Measurements from ENCODE around the gene FPGS.

FPGS gene

GRCh38 chr9:127813686-127814226 lies 11.1 kb downstream of the FPGS start:
- Histone ChIP-seq H2AFZ (ENCODE audit: low read length) (no peak overlapping the region), H3K9ac (ENCODE audit: low read length) (no peak overlapping the region), H3K79me2 (ENCODE audit: insufficient read depth, low read length) (no peaks in the 10 kb centered on the region), H3K27ac (ENCODE audit: low read depth, low read length, poor library complexity, severe bottlenecking) (no peak overlapping the region), H3K36me3 (ENCODE audit: insufficient read depth, low read length) (peaks cover 48% of the 10 kb centered on the region), H3K9me3 (ENCODE audit: low read length) (no peaks in the 10 kb centered on the region), H3K27me3 (ENCODE audit: insufficient read depth, low read length) (no peaks in the 10 kb centered on the region), H4K20me1 (ENCODE audit: insufficient read depth, low read length) (no peaks in the 10 kb centered on the region), H3K4me2 (ENCODE audit: low read length) (no peak overlapping the region), H3F3A (ENCODE audit: insufficient read depth, low read length) (no peaks in the 10 kb centered on the region), H3K4me3 (ENCODE audit: low read depth, low read length, poor library complexity, severe bottlenecking) (no peak overlapping the region), H3K9me2 (ENCODE audit: low read depth, low read length) (no peaks in the 10 kb centered on the region), H3K4me1 (ENCODE audit: insufficient read depth, low read length, severe bottlenecking) (no peaks in the 10 kb centered on the region)
- TF ChIP-seq CTCF (IDR thresholded peaks at IDR 0.05; ENCODE audit: low read length) (no peak), EZH2 (IDR thresholded peaks at IDR 0.05; ENCODE audit: borderline replicate concordance, low read length) (no peak)

GRCh38 chr9:127814619-127815511 lies 12.2 kb downstream of the FPGS start:
- Histone ChIP-seq H3K4me2 (ENCODE audit: low read length) (no peak overlapping the region), H3K9me2 (ENCODE audit: low read depth, low read length) (no peaks in the 10 kb centered on the region), H3F3A (ENCODE audit: insufficient read depth, low read length) (no peaks in the 10 kb centered on the region), H3K9ac (ENCODE audit: low read length) (no peak overlapping the region), H3K27me3 (ENCODE audit: insufficient read depth, low read length) (no peaks in the 10 kb centered on the region), H2AFZ (ENCODE audit: low read length) (no peak overlapping the region), H3K36me3 (ENCODE audit: insufficient read depth, low read length) (peaks cover 39% of the 10 kb centered on the region), H3K9me3 (ENCODE audit: low read length) (no peaks in the 10 kb centered on the region), H3K79me2 (ENCODE audit: insufficient read depth, low read length) (no peaks in the 10 kb centered on the region), H3K4me1 (ENCODE audit: insufficient read depth, low read length, severe bottlenecking) (no peaks in the 10 kb centered on the region), H3K4me3 (ENCODE audit: low read depth, low read length, poor library complexity, severe bottlenecking) (no peak overlapping the region), H3K27ac (ENCODE audit: low read depth, low read length, poor library complexity, severe bottlenecking) (no peak overlapping the region), H4K20me1 (ENCODE audit: insufficient read depth, low read length) (no peaks in the 10 kb centered on the region)
- TF ChIP-seq EZH2 (IDR thresholded peaks at IDR 0.05; ENCODE audit: borderline replicate concordance, low read length) (no peak), CTCF (IDR thresholded peaks at IDR 0.05; ENCODE audit: low read length) (no peak)

GRCh38 chr9:127815512-127816361 lies 13.1 kb downstream of the FPGS start:
- no peaks in the 10 kb centered on the region for H3K27me3 ChIP-seq (ENCODE audit: insufficient read depth, low read length)
- H4K20me1 ChIP-seq (ENCODE audit: insufficient read depth, low read length), result no peaks in the 10 kb centered on the region
- H3K4me2 ChIP-seq (ENCODE audit: low read length), result no peak overlapping the region

More at GRCh38 chr9:127815512-127816361, 13.1 kb downstream of the FPGS start:
- Histone ChIP-seq H3K36me3 (ENCODE audit: insufficient read depth, low read length) (peaks cover 31% of the 10 kb centered on the region), H3K9me3 (ENCODE audit: low read length) (no peaks in the 10 kb centered on the region), H3K79me2 (ENCODE audit: insufficient read depth, low read length) (no peaks in the 10 kb centered on the region), H3K27ac (ENCODE audit: low read depth, low read length, poor library complexity, severe bottlenecking) (no peak overlapping the region), H3K9me2 (ENCODE audit: low read depth, low read length) (no peaks in the 10 kb centered on the region), H3K4me3 (ENCODE audit: low read depth, low read length, poor library complexity, severe bottlenecking) (no peak overlapping the region), H3F3A (ENCODE audit: insufficient read depth, low read length) (no peaks in the 10 kb centered on the region), H3K4me1 (ENCODE audit: insufficient read depth, low read length, severe bottlenecking) (no peaks in the 10 kb centered on the region), H3K9ac (ENCODE audit: low read length) (no peak overlapping the region), H2AFZ (ENCODE audit: low read length) (no peak overlapping the region)
- TF ChIP-seq EZH2 (IDR thresholded peaks at IDR 0.05; ENCODE audit: borderline replicate concordance, low read length) (no peak), CTCF (IDR thresholded peaks at IDR 0.05; ENCODE audit: low read length) (no peak)
